HL-60 (cell line): ENCODE measurements around the gene ROBO1.

ENCODE experiments used
- GABPA ChIP-seq: IDR thresholded peaks from 2 replicates; pipeline ENCODE4 v1.6.1; 2012; ENCODE audit warnings: low read depth
- POLR2AphosphoS5 ChIP-seq: IDR thresholded peaks from 2 replicates; pipeline ENCODE4 v1.6.1; 2012; ENCODE audit warnings: low read depth
- REST ChIP-seq: IDR thresholded peaks from 2 replicates; pipeline ENCODE4 v1.6.1; 2012; ENCODE audit warnings: low read depth; ENCODE audit not compliant: insufficient replicate concordance
- SPI1 ChIP-seq: IDR thresholded peaks from 2 replicates; pipeline ENCODE4 v1.6.1; 2012; ENCODE audit warnings: low read depth, mild to moderate bottlenecking, borderline replicate concordance
- TF ChIP-seq, protein P1 (sequence below): IDR thresholded peaks from one replicate; pipeline ENCODE4 v1.5.1; 2011; ENCODE audit warnings: low read length, control low read depth, inconsistent platforms; ENCODE audit not compliant: insufficient read depth

DNA sequence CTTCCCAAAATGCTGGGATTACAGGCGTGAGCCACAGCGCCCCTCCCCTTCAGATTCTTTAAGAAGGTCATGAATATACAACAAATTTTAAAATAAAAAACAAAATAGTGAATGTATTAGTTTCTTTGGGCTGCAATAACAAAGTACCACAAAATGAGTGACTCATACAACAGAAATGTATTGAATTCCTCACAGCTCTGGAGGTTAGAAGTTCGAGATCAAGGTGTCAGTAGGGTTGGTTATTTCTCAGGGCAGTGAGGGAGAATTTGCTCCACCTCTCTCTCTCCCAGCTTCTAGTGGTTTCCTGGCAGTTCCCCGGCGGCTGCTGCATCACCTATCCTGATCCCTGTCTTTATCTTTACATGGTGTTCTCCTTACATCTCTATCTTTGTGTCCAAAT lies 804.0 kb downstream of the ROBO1 start:
- TF ChIP-seq, protein P1, sequence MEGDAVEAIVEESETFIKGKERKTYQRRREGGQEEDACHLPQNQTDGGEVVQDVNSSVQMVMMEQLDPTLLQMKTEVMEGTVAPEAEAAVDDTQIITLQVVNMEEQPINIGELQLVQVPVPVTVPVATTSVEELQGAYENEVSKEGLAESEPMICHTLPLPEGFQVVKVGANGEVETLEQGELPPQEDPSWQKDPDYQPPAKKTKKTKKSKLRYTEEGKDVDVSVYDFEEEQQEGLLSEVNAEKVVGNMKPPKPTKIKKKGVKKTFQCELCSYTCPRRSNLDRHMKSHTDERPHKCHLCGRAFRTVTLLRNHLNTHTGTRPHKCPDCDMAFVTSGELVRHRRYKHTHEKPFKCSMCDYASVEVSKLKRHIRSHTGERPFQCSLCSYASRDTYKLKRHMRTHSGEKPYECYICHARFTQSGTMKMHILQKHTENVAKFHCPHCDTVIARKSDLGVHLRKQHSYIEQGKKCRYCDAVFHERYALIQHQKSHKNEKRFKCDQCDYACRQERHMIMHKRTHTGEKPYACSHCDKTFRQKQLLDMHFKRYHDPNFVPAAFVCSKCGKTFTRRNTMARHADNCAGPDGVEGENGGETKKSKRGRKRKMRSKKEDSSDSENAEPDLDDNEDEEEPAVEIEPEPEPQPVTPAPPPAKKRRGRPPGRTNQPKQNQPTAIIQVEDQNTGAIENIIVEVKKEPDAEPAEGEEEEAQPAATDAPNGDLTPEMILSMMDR, result no peak
- no peak for TF ChIP-seq GABPA
- no peak for TF ChIP-seq SPI1
- no peak for TF ChIP-seq REST
- no peak for TF ChIP-seq POLR2AphosphoS5
